GM12872 (cell line): ENCODE measurements around the gene SSUH2.
A peak's percentile ranks its signal among the peaks of the same experiment; 100 is the strongest.

Experiments
- TF ChIP-seq, protein P1 (sequence below): IDR thresholded peaks from 3 replicates; pipeline ENCODE4 v1.5.1; 2011; ENCODE audit warnings: low read depth, mild to moderate bottlenecking, low read length, moderate library complexity; ENCODE audit not compliant: insufficient read depth

Gene SSUH2

DNA sequence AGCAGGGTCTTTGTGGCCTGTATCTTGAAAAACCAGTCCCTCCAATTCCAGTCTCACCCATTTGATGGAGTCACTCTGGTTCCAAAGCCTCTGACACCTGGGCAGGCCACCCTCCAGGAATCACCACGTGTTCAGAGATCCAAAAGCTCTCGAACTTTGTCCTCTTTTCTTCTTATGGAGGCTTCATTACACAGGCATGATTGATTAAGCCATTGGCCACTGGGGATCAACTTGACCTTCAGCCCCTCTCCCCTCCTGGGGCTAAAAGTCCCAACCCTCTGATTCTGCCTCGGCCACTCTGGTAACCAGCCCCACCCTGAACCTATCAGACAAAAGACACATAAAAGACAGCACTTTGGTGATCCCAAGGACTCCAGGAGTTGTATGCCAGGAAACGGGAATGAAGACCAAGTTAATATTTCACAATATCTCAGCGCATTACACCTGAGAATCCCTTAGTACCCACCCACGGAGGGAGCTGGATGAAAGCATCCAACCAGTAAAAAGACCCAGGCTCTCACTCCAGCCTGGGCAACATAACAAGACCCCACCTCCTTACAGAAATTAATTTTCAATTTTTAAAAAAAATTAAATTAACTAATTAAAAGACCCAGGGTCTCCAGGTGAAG is 23.0 kb upstream of the SSUH2 start:
- TF ChIP-seq, protein P1, sequence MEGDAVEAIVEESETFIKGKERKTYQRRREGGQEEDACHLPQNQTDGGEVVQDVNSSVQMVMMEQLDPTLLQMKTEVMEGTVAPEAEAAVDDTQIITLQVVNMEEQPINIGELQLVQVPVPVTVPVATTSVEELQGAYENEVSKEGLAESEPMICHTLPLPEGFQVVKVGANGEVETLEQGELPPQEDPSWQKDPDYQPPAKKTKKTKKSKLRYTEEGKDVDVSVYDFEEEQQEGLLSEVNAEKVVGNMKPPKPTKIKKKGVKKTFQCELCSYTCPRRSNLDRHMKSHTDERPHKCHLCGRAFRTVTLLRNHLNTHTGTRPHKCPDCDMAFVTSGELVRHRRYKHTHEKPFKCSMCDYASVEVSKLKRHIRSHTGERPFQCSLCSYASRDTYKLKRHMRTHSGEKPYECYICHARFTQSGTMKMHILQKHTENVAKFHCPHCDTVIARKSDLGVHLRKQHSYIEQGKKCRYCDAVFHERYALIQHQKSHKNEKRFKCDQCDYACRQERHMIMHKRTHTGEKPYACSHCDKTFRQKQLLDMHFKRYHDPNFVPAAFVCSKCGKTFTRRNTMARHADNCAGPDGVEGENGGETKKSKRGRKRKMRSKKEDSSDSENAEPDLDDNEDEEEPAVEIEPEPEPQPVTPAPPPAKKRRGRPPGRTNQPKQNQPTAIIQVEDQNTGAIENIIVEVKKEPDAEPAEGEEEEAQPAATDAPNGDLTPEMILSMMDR: no peak

DNA sequence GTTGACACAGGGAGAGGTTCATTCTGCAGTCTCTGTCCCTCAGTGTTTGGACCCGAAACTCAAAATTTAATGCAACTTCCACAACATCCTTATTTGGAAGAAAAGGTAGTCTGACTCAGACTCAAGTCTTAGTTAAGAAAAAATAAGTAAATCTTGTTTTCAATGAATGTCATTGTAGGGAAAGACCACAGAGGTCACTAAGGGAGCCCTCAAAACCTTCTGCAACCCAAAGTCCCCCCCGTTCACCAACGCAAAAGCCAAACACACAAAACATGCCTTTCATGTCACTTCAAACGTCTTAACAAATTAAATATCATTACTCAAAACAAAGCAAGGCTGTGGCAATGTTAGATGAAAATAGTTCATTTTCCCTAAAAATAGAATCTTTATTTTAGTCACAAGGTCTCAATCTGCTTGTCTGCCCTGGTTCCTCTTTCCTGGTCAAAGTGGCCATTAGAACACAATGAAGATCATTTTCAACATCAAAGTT is 20.9 kb upstream of the SSUH2 start:
- TF ChIP-seq, protein P1: no peak

DNA sequence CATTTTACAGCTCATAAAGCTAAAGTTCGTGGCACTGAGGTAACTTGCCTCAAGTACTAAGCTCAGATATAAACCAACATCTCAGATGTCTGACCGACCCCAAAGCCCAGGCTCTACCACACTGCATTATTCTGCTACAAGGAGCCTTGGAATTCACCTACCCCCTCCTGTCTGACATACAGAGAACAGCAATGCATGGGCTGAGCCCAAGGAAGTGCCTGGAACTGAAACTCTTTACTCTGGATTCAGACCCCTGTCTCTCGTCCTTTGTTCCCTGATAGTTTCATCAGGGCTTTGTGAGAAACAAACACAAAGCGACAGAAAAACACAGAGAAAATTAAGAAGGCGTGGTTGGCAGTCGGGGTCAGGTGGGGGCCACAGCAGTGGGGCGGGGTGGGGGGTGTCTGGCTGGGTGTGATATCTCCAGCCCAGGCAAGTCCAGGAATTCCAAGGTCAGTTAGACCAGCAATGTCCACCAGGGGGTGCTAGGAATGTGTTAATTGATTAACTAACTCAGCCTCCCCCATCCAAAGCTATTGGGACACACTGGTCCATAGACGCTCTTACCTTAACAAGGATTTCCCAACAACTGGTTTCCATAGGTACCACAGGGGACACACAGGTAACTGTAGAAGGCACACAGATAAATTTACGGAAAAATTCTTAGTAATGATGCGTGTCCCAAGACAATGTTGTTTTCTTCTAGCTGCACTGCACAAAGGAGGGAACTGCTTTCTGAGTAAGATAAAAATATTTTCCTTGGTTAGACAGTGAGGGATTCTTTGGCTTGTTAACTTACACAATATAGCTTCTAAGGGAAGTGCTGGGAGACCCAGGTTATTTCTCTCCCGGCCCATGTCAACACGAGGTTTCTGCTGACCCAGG is 18.8 kb upstream of the SSUH2 start:
- TF ChIP-seq, protein P1: peak; percentile 71

DNA sequence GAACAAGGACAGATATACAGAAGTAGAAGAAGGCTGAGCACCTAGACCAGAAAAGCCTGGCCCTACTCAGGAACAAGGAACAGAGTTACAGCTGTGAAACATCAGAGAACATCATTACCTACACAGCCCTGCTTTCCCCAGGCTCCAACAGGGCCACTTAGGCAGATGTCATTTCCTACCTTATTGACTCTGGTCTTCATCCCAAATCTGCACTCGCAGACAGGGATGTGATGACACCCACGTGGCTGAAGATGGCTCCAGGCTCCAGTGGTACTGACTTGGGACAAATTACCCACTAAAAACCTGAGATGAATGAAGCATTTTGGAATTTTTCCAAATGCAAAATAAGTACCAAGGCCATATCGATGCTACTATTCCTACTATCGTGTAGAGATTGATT is 18.0 kb upstream of the SSUH2 start:
- TF ChIP-seq, protein P1: no peak

DNA sequence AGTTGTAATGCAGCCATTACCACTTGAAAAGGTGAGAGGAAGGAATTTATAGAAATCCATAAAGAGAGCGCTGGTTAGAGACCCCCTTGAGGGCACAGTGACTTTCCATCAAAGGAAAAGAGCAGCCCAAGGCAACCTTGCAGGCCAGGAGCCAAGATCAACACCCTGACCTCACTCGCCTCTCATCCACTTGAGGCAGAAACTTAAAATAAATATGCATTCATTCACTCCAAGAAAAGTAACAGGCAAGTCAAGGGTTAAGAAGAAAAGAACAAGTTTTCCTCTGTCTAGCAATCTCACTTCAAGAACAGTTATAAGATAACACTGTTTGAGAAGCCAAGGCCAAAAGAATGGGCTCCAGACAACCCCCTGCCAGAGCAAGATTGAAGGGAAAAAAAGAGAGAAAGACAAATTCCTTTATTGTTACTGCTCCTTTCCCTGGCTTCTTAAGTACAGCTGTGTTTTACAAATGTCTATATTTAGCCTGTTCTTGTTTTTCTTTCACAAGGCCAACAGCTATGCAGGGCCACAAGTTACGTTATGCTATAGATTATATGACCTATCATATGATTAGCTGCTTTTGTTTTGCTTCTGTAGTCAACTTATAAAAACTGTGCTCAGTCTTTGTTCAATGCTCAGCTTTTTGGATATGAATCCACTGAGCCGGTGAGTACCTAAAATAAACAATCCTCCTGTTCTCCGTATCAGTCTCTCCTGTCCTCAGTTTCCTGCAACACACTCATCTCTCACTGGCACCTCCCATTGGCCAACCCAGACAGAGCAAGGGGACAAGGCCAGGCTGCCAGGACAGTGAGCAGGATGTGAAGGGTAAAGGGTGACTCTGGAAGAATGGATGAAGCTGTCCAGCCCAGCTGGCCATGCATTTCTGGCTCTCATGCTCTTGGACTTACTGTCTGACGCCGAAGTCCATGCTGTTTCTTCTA is 15.8 kb upstream of the SSUH2 start:
- TF ChIP-seq, protein P1: no peak

DNA sequence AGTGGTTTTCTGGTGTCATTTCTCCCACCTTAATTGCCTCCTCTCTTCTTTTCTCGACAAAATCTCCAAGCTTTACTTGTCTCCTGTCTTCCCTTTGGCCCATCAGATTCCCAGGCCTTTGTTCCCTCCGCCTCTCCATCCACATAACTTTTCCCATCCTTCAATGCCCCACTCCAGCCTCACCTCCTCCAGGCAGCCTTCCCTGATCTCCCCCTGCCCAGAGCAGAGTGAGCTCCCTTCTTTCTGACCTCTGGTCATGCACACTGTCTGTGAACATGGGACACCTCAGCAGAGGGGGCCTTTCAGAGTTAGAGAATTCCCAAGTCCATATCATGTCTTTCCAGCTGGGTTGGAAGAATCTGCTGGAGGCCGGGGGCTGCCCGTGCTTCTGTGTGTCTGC is 14.6 kb upstream of the SSUH2 start:
- TF ChIP-seq, protein P1: no peak
